Measurements from ENCODE around the gene GAS2L2.

GAS2L2 gene

DNA sequence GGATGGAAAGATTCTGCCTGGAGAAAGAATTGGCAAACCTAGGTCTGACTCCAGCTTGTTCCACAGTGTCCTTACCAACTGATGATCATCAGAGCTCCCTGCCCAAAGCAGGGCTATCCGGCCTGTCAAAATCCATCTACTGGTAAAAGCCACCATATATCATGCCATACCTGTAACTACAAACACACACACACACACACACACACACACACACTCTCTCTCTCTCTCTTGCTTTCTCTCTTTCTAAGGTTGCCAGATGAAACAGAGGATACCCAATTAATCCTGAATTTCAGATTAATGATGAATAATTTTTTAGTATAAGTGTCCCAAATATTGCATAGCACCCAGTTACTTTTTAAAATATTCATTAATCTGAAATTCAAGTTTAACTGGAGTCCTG is 43.9 kb upstream of the GAS2L2 start:
- Histone ChIP-seq H3K9me3 (ENCODE audit: severe bottlenecking) (no peaks in the 10 kb centered on the region), H3K27me3 (ENCODE audit: insufficient read depth, low read depth, severe bottlenecking) (peaks cover 16% of the 10 kb centered on the region), H3K4me3 (ENCODE audit: low read depth, low read length) (no peak overlapping the region), H3K27ac (no peak overlapping the region), H3K36me3 (no peaks in the 10 kb centered on the region)
- no peak for DNase-seq
- TF ChIP-seq CTCF (IDR thresholded peaks at IDR 0.05; ENCODE audit: low read depth, low read length) = no peak

DNA sequence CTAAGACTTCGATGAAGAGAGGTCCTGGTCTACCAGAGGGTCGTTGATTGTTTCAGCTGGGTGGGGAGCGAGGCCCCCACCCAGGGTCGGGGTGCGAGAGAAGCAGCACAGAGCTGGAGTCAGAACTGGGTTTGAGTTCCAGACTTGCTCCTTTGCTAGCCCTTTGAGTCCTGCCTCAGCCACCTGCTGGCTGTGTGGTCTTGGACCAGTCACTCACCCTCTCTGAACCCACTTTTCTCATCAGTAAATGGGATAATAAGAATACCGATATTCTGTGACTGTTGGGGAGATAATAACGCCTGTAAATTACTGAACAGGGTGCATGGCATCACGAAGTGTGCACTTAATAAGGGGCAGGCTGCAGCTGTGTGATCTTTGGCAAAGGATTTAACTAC is 42.8 kb upstream of the GAS2L2 start:
- DNase-seq = no peak
- no peaks in the 10 kb centered on the region for H3K36me3 ChIP-seq
- H3K4me3 ChIP-seq (ENCODE audit: low read depth, low read length) = peak overlapping the region; percentile 50
- H3K27me3 ChIP-seq (ENCODE audit: insufficient read depth, low read depth, severe bottlenecking) = peaks cover 16% of the 10 kb centered on the region
- no peak for TF ChIP-seq CTCF (IDR thresholded peaks at IDR 0.05; ENCODE audit: low read depth, low read length)
- no peaks in the 10 kb centered on the region for H3K9me3 ChIP-seq (ENCODE audit: severe bottlenecking)
- no peak overlapping the region for H3K27ac ChIP-seq

DNA sequence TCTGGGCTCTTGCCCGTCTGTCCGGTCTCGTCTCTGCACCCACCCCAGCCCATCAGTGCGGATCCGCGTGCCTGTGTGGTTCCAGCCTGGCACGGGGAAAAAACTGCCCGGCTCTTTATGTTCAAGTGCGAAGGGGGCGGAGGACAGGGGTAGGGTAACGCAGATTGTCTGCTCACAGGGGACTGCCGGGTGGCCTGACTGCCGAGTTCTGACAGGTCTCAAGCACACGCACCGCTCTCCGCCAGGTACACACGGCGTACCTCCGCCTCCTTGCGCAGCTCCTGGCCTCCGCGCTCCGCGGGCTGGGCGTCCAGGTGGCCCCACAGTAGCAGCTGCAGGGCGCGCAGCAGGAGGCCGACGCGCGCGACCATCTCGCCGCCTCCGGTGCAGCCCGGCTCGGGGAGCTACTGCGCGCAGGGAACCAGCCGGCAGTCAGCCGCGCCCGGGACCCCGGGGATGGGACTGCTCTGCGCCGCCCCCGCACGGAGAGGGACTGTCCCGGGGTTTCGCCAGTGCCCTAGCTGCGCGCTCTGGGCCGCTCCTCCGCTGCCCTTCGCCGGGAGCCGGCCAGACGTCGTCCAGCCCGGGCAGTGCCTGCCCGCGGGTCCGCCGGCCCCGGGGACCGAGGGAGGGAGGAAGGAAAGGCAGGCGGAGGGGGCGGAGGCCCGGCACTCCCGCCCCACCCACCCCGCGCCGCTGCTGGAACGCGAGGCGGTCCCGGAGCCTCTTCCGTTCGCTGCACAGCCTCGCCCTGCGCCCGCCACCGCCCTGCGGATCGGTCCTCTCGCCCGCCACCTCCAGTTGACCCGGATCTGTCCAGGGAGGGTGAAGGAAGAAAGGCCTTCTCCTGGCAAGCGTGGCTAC is 42.2 kb upstream of the GAS2L2 start, which contains the start of gene MMP28:
Gene MMP28 (minus strand): TSS at position 635 of the 864 bp plus-strand sequence. CDS start 264 bp downstream, at position 371.
- Histone ChIP-seq H3K27me3 (ENCODE audit: insufficient read depth, low read depth, severe bottlenecking) (peaks cover 16% of the 10 kb centered on the region), H3K4me3 (ENCODE audit: low read depth, low read length) (peak within 1 kb of the TSS; percentile 50), H3K27ac (no peak within 1 kb of the TSS), H3K9me3 (ENCODE audit: severe bottlenecking) (no peaks in the 10 kb centered on the region), H3K36me3 (no peaks in the 10 kb centered on the region)
- TF ChIP-seq CTCF (IDR thresholded peaks at IDR 0.05; ENCODE audit: low read depth, low read length) = no peak
- peak; percentile 51 for DNase-seq

DNA sequence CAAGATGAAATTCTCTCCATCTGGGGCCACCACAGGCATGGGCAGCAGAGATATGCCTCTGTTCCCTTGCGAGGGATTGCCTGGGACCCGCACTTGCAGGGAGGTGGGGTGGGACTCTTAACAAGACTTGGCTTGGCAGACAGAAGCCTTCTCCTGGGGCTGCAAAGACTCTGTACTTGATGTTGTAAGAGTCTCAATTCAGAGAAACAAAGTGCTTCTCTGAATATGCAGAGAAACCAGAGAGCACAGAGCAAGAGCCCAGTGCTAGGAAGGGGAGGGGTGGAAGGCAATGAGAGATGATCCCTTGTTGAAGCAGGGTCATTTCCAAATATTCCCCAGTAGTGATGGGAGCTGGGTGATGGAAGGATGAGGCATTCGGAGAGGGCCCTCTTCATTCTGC is 40.2 kb upstream of the GAS2L2 start:
- TF ChIP-seq CTCF (IDR thresholded peaks at IDR 0.05; ENCODE audit: low read depth, low read length) = no peak
- Histone ChIP-seq H3K9me3 (ENCODE audit: severe bottlenecking) (no peaks in the 10 kb centered on the region), H3K27ac (no peak overlapping the region), H3K36me3 (no peaks in the 10 kb centered on the region), H3K4me3 (ENCODE audit: low read depth, low read length) (no peak overlapping the region), H3K27me3 (ENCODE audit: insufficient read depth, low read depth, severe bottlenecking) (peaks cover 16% of the 10 kb centered on the region)
- no peak for DNase-seq

DNA sequence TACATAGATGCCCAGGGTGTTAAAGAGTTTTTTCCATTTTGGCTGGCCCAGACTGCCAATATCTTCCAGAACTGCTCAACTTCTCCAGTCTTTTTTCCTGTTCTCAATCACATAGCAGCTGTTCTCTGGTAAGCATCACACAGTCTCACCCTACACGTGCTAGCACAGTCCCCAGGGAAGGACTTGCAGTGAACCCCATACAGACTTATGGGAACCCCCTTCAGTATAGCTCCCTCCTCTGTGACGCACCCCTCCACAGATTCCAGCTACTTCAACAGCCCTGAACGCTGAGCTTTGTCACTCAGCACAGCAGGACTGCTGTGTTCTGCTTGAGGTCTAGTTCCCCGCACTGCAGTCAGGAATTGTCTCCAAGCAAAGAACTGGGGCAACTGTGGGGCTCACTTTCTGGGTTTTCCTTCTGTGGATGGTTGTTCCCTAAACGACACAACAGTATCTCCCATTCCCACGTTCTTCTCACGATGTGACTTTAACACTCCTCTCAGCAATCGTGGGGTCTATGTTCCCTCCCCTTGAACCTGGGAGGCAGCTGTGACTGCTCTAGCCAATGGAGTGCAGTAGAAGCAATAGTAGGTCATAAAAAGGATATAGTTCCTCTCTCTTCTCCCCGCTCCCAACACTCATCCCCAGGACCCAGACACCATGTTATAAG is 38.8 kb upstream of the GAS2L2 start:
- Histone ChIP-seq H3K9me3 (ENCODE audit: severe bottlenecking) (no peaks in the 10 kb centered on the region), H3K27ac (no peak overlapping the region), H3K27me3 (ENCODE audit: insufficient read depth, low read depth, severe bottlenecking) (peaks cover 16% of the 10 kb centered on the region), H3K4me3 (ENCODE audit: low read depth, low read length) (no peak overlapping the region), H3K36me3 (no peaks in the 10 kb centered on the region)
- no peak for DNase-seq
- TF ChIP-seq CTCF (IDR thresholded peaks at IDR 0.05; ENCODE audit: low read depth, low read length) = no peak

Data from WERI-Rb-1 (cell line).